Activated CD8-positive, alpha-beta T cell treated with anti-CD3 and anti-CD28 coated beads for 36 hours (primary cell): Measurements from ENCODE around the gene LRP1B. TPM values are rescaled to one million over a fixed set of nuclear protein-coding genes. Genes with fewer than 3 reads are reported as not detected.

Experiments used
- ATAC-seq: fragments of 200-7000 bp; cut with Tn5 transposase; one replicate; pipeline ENCODE4 v1.10.0; 2021; ENCODE audit warnings: mild to moderate bottlenecking, moderate library complexity
- CTCF ChIA-PET: fragments of 350-600 bp; sonication (Branson Sonifier 250); formaldehyde crosslinking; loops from one replicate; lab custom pipeline; 2021; ENCODE audit warnings: antibody characterized with exemption; lab: Charles Lee
- POLR2A ChIA-PET: fragments of 350-600 bp; sonication (Branson Sonifier 250); formaldehyde crosslinking; loops from one replicate; lab custom pipeline; 2021; ENCODE audit warnings: antibody characterized with exemption; lab: Charles Lee
- DNase-seq: peaks from one replicate; pipeline ENCODE4 v3.0.0-alpha.2; 2020
- H3K27ac Mint-ChIP-seq: one replicate; pipeline ENCODE4 v1.8.0; 2021; ENCODE audit warnings: mild to moderate bottlenecking, mixed read lengths
- H3K27me3 Mint-ChIP-seq: one replicate; pipeline ENCODE4 v1.8.0; 2021; ENCODE audit warnings: mixed read lengths
- H3K36me3 Mint-ChIP-seq: one replicate; pipeline ENCODE4 v1.8.0; 2021; ENCODE audit warnings: low read depth, mixed read lengths
- H3K4me1 Mint-ChIP-seq: one replicate; pipeline ENCODE4 v1.8.0; 2021; ENCODE audit warnings: low read depth, mixed read lengths
- H3K4me3 Mint-ChIP-seq: one replicate; pipeline ENCODE4 v1.8.0; 2021; ENCODE audit warnings: mild to moderate bottlenecking, moderate library complexity, mixed read lengths
- H3K9me3 Mint-ChIP-seq: one replicate; pipeline ENCODE4 v1.8.0; 2021; ENCODE audit warnings: mixed read lengths
- CTCF ChIP-seq: fragments of 200-600 bp; IDR thresholded peaks from one replicate; pipeline ENCODE4 v1.8.0; 2022; ENCODE audit warnings: antibody characterized with exemption, mild to moderate bottlenecking
- intact Hi-C: fragments of 100-400 bp; cut with micrococcal nuclease; formaldehyde crosslinking; loops from one replicate; pipeline ENCODE4 v1.10.0; 2022
- total RNA-seq, 2 experiments: library from RNA; stranded (reverse); gene quantifications; one replicate each; pipeline ENCODE4 v1.2.3, GENCODE V29; 2021

The LRP1B gene
- total RNA-seq, 2 experiments from 2014 or later = not detected

- POLR2A ChIA-PET = no interaction called here
Measured at GRCh38 chr2:141029428-141030078, 1101.3 kb downstream of the LRP1B start.

GRCh38 chr2:141027221-141027620 lies 1103.6 kb downstream of the LRP1B start:
- H3K27ac Mint-ChIP-seq = no peak overlapping the region
- no peak overlapping the region for H3K4me3 Mint-ChIP-seq
- H3K36me3 Mint-ChIP-seq = no peaks in the 10 kb centered on the region
- ChIA-PET POLR2A (no interaction called here), CTCF (no interaction called here)
- H3K27me3 Mint-ChIP-seq = no peaks in the 10 kb centered on the region
- no peak for ATAC-seq
- DNase-seq = no peak
- TF ChIP-seq CTCF = no peak
- peaks cover 11% of the 10 kb centered on the region for H3K9me3 Mint-ChIP-seq
- no peaks in the 10 kb centered on the region for H3K4me1 Mint-ChIP-seq
- intact Hi-C loops = no loop called here

More at GRCh38 chr2:141029428-141030078, 1101.3 kb downstream of the LRP1B start:
- ATAC-seq (no peak), DNase-seq (no peak)
- H3K36me3 Mint-ChIP-seq = no peaks in the 10 kb centered on the region
- intact Hi-C loops = no loop called here
- no peak for TF ChIP-seq CTCF
- H3K27me3 Mint-ChIP-seq = no peaks in the 10 kb centered on the region
- no peak overlapping the region for H3K4me3 Mint-ChIP-seq
- CTCF ChIA-PET = no interaction called here
- peaks cover 6% of the 10 kb centered on the region for H3K9me3 Mint-ChIP-seq
- no peak overlapping the region for H3K27ac Mint-ChIP-seq
- H3K4me1 Mint-ChIP-seq = no peaks in the 10 kb centered on the region

GRCh38 chr2:141021611-141022010 lies 1109.2 kb downstream of the LRP1B start:
- DNase-seq (no peak), ATAC-seq (no peak)
- no peak overlapping the region for H3K4me3 Mint-ChIP-seq
- intact Hi-C loops = no loop called here
- no peak overlapping the region for H3K27ac Mint-ChIP-seq
- H3K4me1 Mint-ChIP-seq = no peaks in the 10 kb centered on the region
- CTCF ChIA-PET = no interaction called here
- TF ChIP-seq CTCF = no peak
- no peaks in the 10 kb centered on the region for H3K36me3 Mint-ChIP-seq
- peaks cover 7% of the 10 kb centered on the region for H3K9me3 Mint-ChIP-seq
- H3K27me3 Mint-ChIP-seq = no peaks in the 10 kb centered on the region
- POLR2A ChIA-PET = no interaction called here

- no peaks in the 10 kb centered on the region for H3K27me3 Mint-ChIP-seq
- intact Hi-C loops = no loop called here
- no peak for ATAC-seq
- ChIA-PET CTCF (no interaction called here), POLR2A (no interaction called here)
- H3K4me1 Mint-ChIP-seq = no peaks in the 10 kb centered on the region
- no peaks in the 10 kb centered on the region for H3K36me3 Mint-ChIP-seq
- TF ChIP-seq CTCF = no peak
- DNase-seq = no peak
- H3K4me3 Mint-ChIP-seq = no peak overlapping the region
- H3K27ac Mint-ChIP-seq = no peak overlapping the region
- H3K9me3 Mint-ChIP-seq = peaks cover 7% of the 10 kb centered on the region
Measured at GRCh38 chr2:141021109-141021508, 1109.7 kb downstream of the LRP1B start.

- no peak overlapping the region for H3K4me3 Mint-ChIP-seq
- no peak for TF ChIP-seq CTCF
- ChIA-PET CTCF (no interaction called here), POLR2A (no interaction called here)
- ATAC-seq = no peak
- no peaks in the 10 kb centered on the region for H3K4me1 Mint-ChIP-seq
- peaks cover 7% of the 10 kb centered on the region for H3K9me3 Mint-ChIP-seq
- DNase-seq = no peak
- no peaks in the 10 kb centered on the region for H3K27me3 Mint-ChIP-seq
- intact Hi-C loops = no loop called here
- H3K36me3 Mint-ChIP-seq = no peaks in the 10 kb centered on the region
- H3K27ac Mint-ChIP-seq = no peak overlapping the region
Measured at GRCh38 chr2:141020346-141020745, 1110.5 kb downstream of the LRP1B start.
